ENCODE results near the gene DDX46.

The DDX46 gene

GRCh38 chr5:134772461-134773125, 14.0 kb downstream of the DDX46 start:
- Histone ChIP-seq H3K4me3 (ENCODE audit: low read depth, low read length) (no peak overlapping the region), H3K27me3 (ENCODE audit: insufficient read depth, low read depth, severe bottlenecking) (no peaks in the 10 kb centered on the region), H3K9me3 (ENCODE audit: severe bottlenecking) (no peaks in the 10 kb centered on the region), H3K36me3 (peaks cover 93% of the 10 kb centered on the region), H3K27ac (no peak overlapping the region)
- no peak for DNase-seq
- TF ChIP-seq CTCF (IDR thresholded peaks at IDR 0.05; ENCODE audit: low read depth, low read length): no peak

- Histone ChIP-seq H3K27me3 (ENCODE audit: insufficient read depth, low read depth, severe bottlenecking) (no peaks in the 10 kb centered on the region), H3K4me3 (ENCODE audit: low read depth, low read length) (no peak overlapping the region), H3K36me3 (peaks cover 94% of the 10 kb centered on the region), H3K27ac (no peak overlapping the region), H3K9me3 (ENCODE audit: severe bottlenecking) (no peaks in the 10 kb centered on the region)
- no peak for DNase-seq
- TF ChIP-seq CTCF (IDR thresholded peaks at IDR 0.05; ENCODE audit: low read depth, low read length): no peak
These were observed 18.8 kb downstream of the DDX46 start for GRCh38 chr5:134777366-134777765.

GRCh38 chr5:134784241-134784920, 25.8 kb downstream of the DDX46 start:
- Histone ChIP-seq H3K9me3 (ENCODE audit: severe bottlenecking) (no peaks in the 10 kb centered on the region), H3K4me3 (ENCODE audit: low read depth, low read length) (no peak overlapping the region), H3K36me3 (peaks cover 89% of the 10 kb centered on the region), H3K27me3 (ENCODE audit: insufficient read depth, low read depth, severe bottlenecking) (no peaks in the 10 kb centered on the region), H3K27ac (no peak overlapping the region)
- TF ChIP-seq CTCF (IDR thresholded peaks at IDR 0.05; ENCODE audit: low read depth, low read length): no peak
- DNase-seq: no peak

- Histone ChIP-seq H3K9me3 (ENCODE audit: severe bottlenecking) (no peaks in the 10 kb centered on the region), H3K4me3 (ENCODE audit: low read depth, low read length) (no peak overlapping the region), H3K36me3 (peaks cover 90% of the 10 kb centered on the region), H3K27me3 (ENCODE audit: insufficient read depth, low read depth, severe bottlenecking) (no peaks in the 10 kb centered on the region), H3K27ac (no peak overlapping the region)
- no peak for TF ChIP-seq CTCF (IDR thresholded peaks at IDR 0.05; ENCODE audit: low read depth, low read length)
- DNase-seq: no peak
These were observed 26.5 kb downstream of the DDX46 start for GRCh38 chr5:134784946-134785620.

GRCh38 chr5:134787692-134788091, 29.1 kb downstream of the DDX46 start:
- Histone ChIP-seq H3K4me3 (ENCODE audit: low read depth, low read length) (no peak overlapping the region), H3K9me3 (ENCODE audit: severe bottlenecking) (no peaks in the 10 kb centered on the region), H3K27me3 (ENCODE audit: insufficient read depth, low read depth, severe bottlenecking) (no peaks in the 10 kb centered on the region), H3K27ac (no peak overlapping the region), H3K36me3 (peaks cover 92% of the 10 kb centered on the region)
- TF ChIP-seq CTCF (IDR thresholded peaks at IDR 0.05; ENCODE audit: low read depth, low read length): no peak
- no peak for DNase-seq

Data from WERI-Rb-1 (cell line).